ENCODE measurements around the gene SLC9A5. TPM values are rescaled to one million over a fixed set of nuclear protein-coding genes. Genes with fewer than 3 reads are reported as not detected.

SLC9A5 gene
- total and polyA plus RNA-seq, 2 experiments from 2014 or later = 4.5 to 5.4 TPM

DNA sequence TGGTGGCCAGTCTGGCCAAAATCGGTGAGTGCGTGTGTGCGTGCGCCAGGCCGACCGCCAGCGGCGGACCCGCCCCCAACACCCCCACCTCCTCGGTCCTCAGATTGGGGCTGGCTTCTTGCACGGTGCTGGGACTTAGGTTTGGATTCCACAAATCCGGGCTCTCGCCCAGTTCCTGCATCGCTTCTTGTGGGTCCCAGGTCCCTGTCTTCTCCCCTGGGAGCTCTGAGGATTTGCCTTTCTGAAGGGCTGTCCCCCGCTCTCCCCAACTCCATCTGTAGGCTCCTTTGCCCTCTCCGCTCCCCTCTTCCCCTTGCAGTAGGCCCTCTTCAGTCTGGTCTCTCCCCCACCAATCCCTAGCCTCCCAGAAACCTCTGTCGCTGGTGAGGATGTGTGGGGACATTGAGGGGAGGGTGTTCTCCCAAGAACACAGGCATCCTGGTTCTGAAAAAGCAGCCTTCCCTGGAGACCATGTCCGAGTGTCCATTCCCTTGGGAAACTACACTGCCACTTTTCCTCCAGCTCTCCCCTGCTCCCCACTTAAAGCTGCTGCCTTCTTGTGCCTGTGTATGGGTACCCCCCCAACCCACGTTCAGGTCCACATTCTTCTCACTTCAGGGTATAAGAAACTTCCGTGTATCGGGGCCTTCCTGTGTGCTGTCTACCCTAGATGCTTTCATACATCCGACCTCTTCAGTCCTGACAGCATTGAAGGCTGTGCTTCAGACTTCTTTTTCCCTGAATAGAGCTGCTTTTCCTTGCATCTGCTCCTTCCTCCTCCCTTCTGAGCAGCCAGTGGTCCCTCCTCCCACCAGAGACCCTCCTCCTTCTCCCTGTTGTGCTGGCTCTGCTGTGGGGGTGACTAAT is 632 bp downstream of the SLC9A5 start (continued):
- TF ChIP-seq ETS1 (IDR thresholded peaks at IDR 0.05) = no peak
- TF ChIP-seq, protein P1, sequence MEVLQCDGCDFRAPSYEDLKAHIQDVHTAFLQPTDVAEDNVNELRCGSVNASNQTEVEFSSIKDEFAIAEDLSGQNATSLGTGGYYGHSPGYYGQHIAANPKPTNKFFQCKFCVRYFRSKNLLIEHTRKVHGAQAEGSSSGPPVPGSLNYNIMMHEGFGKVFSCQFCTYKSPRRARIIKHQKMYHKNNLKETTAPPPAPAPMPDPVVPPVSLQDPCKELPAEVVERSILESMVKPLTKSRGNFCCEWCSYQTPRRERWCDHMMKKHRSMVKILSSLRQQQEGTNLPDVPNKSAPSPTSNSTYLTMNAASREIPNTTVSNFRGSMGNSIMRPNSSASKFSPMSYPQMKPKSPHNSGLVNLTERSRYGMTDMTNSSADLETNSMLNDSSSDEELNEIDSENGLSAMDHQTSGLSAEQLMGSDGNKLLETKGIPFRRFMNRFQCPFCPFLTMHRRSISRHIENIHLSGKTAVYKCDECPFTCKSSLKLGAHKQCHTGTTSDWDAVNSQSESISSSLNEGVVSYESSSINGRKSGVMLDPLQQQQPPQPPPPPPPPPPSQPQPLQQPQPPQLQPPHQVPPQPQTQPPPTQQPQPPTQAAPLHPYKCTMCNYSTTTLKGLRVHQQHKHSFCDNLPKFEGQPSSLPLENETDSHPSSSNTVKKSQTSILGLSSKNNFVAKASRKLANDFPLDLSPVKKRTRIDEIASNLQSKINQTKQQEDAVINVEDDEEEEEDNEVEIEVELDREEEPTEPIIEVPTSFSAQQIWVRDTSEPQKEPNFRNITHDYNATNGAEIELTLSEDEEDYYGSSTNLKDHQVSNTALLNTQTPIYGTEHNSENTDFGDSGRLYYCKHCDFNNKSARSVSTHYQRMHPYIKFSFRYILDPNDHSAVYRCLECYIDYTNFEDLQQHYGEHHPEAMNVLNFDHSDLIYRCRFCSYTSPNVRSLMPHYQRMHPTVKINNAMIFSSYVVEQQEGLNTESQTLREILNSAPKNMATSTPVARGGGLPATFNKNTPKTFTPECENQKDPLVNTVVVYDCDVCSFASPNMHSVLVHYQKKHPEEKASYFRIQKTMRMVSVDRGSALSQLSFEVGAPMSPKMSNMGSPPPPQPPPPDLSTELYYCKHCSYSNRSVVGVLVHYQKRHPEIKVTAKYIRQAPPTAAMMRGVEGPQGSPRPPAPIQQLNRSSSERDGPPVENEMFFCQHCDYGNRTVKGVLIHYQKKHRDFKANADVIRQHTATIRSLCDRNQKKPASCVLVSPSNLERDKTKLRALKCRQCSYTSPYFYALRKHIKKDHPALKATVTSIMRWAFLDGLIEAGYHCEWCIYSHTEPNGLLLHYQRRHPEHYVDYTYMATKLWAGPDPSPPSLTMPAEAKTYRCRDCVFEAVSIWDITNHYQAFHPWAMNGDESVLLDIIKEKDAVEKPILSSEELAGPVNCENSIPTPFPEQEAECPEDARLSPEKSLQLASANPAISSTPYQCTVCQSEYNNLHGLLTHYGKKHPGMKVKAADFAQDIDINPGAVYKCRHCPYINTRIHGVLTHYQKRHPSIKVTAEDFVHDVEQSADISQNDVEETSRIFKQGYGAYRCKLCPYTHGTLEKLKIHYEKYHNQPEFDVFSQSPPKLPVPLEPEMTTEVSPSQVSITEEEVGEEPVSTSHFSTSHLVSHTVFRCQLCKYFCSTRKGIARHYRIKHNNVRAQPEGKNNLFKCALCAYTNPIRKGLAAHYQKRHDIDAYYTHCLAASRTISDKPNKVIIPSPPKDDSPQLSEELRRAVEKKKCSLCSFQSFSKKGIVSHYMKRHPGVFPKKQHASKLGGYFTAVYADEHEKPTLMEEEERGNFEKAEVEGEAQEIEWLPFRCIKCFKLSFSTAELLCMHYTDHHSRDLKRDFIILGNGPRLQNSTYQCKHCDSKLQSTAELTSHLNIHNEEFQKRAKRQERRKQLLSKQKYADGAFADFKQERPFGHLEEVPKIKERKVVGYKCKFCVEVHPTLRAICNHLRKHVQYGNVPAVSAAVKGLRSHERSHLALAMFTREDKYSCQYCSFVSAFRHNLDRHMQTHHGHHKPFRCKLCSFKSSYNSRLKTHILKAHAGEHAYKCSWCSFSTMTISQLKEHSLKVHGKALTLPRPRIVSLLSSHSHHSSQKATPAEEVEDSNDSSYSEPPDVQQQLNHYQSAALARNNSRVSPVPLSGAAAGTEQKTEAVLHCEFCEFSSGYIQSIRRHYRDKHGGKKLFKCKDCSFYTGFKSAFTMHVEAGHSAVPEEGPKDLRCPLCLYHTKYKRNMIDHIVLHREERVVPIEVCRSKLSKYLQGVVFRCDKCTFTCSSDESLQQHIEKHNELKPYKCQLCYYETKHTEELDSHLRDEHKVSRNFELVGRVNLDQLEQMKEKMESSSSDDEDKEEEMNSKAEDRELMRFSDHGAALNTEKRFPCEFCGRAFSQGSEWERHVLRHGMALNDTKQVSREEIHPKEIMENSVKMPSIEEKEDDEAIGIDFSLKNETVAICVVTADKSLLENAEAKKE (CRISPR knock-in tag; IDR thresholded peaks at IDR 0.05) = no peak

DNA sequence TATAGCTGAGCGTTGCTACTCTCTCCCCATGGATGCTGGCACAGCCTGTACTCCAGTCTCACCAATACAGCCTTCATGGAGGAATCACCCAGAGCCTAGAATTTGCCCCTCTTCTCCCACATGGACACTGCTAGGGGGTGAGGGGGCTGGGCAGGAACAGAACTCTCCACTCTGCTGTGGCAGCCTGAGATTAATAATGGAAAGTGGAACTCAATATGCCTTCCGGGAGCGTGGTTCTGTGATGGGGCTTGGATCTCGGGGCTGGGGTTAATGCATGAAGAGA is 1.2 kb downstream of the SLC9A5 start:
- Mint-ChIP-seq H3K36me3 (ENCODE audit: low read depth) (peaks cover 3% of the 10 kb centered on the region; the same call in 2 of the 3 replicates), H3K27ac (no peak overlapping the region), H3K4me1 (peaks cover 29% of the 10 kb centered on the region), H3K4me3 (peak overlapping the region; percentile 81), H3K27me3 (ENCODE audit: insufficient read depth, low read depth, poor library complexity) (peaks cover 27% of the 10 kb centered on the region), H3K9me3 (no peaks in the 10 kb centered on the region)
- Histone ChIP-seq H3K4me1 (ENCODE audit: insufficient read depth) (peaks cover 20% of the 10 kb centered on the region), H3K4me3 (peak overlapping the region; percentile 89; the same call in 1 of the 2 replicates), H3K9me2 (ENCODE audit: insufficient read depth) (no peaks in the 10 kb centered on the region), H3F3A (replicated peaks; ENCODE audit: low read depth) (peaks cover 18% of the 10 kb centered on the region), H4K20me1 (replicated peaks; ENCODE audit: insufficient read depth) (no peaks in the 10 kb centered on the region; the same call in none of the 2 replicates), H3K27me3 (ENCODE audit: insufficient read depth) (peaks cover 34% of the 10 kb centered on the region), H3K4me2 (peak overlapping the region; percentile 94), H3K27ac (ENCODE audit: low read depth) (no peak overlapping the region), H3K79me2 (replicated peaks; ENCODE audit: insufficient read depth) (peaks cover 7% of the 10 kb centered on the region), H3K36me3 (ENCODE audit: insufficient read depth) (no peaks in the 10 kb centered on the region; the same call in 1 of the 2 replicates), H2AFZ (no peak overlapping the region)
- TF ChIP-seq CREB1 (CRISPR knock-in tag; IDR thresholded peaks at IDR 0.05; ENCODE audit: low read depth) = no peak
- no peak for TF ChIP-seq JUNB (IDR thresholded peaks at IDR 0.05; ENCODE audit: unreplicated experiment)
- no peak for TF ChIP-seq EZH2 (IDR thresholded peaks at IDR 0.05; ENCODE audit: low read depth, unreplicated experiment)
- no peak for DNase-seq (ENCODE audit: low spot score)
- no peak for ATAC-seq
